GM21717 (cell line): ENCODE measurements around the gene TXNDC17.
"Not testable (repeated sequence)": the region's sequence is repeated elsewhere in the genome, so short reads cannot be mapped to it uniquely, and the experiment has no call there.

Source experiments
- ATAC-seq: cut with Tn5 transposase; IDR thresholded peaks from one replicate; pipeline ENCODE4 v1.9.1; 2021; ENCODE audit warnings: mild to moderate bottlenecking, moderate library complexity; ENCODE audit not compliant: unreplicated experiment

The TXNDC17 gene

DNA sequence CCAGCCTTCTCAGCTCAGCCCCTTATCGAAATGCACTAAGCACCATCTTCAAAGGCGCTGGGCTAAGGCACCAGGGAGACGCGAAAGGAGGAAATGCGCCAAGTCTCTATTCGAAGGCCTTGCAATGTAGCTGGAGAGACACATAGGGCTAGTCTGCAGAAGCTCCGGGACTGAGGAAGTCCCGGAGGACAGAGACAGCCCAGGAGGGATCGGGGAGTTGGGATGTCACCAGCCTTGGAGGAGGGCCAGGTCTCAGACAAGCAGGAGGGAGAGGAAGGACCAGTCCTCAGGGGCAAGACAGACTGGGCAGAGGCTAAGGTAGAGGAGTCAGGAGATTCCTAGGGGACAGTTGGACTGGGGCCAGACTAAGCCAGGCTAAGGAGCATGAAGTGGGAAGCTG lies 19.2 kb downstream of the TXNDC17 start:
- no peak for ATAC-seq

DNA sequence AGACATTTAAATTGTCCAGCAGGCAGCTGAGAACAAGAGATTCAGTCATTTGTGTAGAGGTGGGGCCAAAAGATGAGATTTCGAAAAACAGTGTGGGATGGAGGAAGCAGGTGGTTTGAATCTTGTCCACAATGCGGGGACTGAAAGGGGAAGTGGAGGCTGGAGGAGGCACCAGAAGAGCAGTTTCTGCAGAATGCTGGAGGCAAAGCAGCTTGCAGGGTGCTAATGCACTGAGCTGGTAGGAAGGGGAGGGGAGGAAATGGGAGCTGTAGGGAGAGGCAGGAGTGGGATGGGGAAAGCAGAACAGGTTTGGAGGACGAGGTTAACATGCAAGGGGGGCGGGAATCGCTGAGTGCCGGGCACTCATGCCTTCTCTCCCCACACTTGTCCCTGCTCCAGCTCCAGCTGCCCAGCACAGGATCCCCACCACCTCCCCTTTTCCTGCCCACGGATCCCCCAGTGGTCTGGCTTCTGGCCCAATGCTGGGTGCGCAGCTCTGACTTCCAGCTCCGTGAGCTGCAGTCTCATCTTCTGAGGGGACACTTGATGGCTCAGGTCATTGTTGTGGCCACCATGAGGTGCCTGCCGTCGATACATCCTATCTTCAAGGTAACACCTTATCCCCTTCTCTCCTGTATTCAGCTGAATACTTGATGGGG lies 20.1 kb downstream of the TXNDC17 start:
- peak; percentile 42 for ATAC-seq

DNA sequence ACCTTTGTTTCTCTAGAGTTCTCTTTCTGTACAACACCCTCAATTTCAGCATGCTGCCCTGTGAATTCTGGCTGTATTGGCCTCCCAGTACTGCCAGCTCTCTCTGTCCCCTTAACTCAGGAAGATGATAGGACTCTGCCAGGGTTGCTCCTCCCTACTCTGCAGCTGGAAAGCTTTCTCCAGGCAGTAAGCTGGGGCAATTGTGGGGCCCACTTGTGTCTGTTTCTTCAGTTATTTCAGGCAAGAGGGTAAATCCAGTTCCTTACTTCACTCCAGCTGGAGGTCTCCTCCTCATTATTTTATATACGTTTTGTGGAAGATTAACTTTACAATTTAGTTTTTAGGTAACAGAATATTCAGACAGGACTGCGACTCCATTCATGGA lies 20.6 kb downstream of the TXNDC17 start:
- ATAC-seq, result no peak

DNA sequence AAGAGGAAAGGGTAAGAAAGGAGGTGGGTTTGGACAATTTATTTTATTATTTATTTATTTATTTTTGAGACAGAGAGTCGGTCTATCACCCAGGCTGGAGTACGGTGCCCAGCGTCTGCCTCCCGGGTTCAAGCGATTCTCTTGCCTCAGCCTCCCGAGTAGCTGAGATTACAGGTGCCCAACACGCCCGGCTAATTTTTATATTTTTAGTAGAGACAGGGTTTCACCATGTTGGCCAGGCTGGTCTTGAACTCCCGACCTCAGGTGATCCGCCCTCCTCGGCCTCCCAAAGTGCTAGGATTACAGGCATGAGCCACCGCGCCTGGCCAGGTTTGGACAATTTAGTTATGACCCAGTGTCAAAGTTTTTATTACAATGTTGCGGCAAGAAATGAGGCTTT lies 22.3 kb downstream of the TXNDC17 start:
- not testable (repeated sequence) for ATAC-seq

DNA sequence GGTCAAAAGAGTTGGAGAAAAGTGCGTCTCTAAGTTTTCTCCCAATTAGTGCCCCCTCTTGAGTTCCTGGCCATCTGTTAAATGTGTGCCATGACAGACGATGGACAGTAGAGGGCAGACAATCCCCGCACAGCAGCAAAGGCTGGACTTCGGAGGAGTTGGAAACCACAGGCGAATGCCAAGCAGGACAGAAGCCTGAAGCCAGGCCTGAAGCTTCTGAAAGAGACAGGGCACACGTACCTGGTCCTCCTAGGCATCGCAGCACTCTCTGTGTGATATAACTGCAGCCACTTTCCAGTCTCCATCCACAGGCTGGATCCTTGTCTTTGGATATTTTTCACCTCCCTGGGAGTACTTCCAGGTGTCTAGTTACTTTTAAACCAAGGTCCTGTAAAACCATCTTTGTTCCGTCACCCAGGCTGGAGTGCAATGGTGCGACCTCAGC lies 25.2 kb downstream of the TXNDC17 start:
- ATAC-seq, result no peak

DNA sequence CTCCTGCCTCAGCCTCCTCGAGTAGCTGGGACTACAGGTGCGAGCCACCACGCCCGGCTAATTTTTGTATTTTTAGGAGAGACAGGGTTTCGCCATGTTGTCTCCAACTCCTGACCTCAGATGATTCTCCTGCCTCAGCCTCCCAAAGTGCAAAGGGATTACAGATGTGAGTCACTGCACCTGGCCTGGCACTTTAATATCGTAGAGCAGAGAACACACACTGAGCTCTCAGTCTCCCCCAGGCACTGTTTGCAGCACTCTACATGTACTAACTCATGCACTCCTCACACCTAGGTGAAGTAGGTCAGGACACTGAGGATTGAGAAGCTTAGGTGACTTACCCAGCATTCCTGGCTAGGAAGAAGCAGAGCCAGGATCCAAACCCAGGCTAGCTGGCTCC lies 25.7 kb downstream of the TXNDC17 start:
- no peak for ATAC-seq

DNA sequence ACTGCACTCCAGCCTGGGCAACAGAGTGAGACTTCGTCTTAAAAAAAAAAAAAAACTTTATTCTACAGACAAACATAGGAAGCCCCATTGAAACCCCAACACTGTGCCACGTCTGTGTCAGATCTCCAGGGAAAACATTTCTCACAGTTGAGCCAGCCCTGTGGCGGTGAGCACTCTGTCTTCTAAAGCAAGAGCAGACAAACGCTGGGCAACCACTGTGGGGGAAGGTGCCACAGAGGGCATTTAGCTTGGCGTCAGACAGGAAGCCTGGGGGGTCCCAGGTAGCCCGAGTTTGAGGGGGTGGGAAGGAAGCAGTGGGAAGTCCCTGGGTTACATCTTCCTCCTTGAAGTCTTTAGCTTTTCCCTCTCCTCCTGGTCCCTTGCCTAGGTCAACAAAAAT lies 26.7 kb downstream of the TXNDC17 start:
- no peak for ATAC-seq

DNA sequence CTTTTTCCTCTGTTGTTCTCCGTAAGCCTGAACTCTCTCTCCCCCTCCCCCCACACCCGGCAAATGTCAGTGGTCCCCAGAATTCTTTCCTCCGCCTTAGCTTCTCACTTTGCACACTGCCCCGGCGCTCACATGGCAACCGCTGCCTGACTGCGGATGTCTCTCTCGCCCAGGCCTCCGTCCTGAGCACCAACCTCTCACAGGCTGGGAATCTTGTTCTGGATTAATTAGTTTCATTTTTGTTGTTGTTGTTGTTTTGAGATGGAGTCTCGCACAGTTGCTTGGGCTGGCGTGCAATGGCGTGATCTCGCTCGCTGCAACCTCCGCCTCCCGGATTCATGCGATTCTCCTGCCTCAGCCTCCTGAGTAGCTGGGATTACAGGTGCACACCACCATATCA lies 27.4 kb downstream of the TXNDC17 start:
- no peak for ATAC-seq

DNA sequence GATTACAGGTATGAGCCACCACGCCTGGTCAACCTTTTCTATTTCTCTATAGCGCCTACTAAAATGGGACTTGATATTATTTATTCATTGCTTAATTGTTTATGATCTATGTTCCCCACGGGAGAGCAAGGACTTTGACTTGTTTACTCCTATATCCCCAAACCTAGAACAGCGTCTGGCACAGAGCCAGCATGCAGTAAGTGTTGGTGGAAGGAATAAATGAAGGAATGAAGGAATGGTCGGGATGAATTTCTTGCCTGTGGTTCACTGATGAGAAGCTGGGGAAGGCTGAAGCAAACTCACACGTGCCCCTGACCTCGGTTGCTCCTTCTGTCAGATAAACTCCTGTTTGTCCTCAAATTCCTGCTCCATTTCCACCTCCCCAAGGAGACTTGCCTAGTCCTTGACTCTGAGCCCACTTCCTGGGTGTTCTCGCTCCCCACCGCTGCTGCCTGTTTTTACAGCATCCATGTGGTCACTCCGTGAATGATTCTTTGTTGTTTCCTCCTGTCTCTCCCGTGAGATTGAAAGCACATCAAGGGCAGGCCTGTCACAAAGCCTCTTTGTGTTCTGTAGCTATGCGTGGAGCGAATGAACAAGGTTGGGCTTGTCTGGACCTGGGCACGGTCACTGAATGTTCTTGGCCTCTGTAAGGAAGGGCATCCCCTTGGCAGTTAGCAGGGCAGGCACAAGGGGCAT lies 28.0 kb downstream of the TXNDC17 start:
- no peak for ATAC-seq

DNA sequence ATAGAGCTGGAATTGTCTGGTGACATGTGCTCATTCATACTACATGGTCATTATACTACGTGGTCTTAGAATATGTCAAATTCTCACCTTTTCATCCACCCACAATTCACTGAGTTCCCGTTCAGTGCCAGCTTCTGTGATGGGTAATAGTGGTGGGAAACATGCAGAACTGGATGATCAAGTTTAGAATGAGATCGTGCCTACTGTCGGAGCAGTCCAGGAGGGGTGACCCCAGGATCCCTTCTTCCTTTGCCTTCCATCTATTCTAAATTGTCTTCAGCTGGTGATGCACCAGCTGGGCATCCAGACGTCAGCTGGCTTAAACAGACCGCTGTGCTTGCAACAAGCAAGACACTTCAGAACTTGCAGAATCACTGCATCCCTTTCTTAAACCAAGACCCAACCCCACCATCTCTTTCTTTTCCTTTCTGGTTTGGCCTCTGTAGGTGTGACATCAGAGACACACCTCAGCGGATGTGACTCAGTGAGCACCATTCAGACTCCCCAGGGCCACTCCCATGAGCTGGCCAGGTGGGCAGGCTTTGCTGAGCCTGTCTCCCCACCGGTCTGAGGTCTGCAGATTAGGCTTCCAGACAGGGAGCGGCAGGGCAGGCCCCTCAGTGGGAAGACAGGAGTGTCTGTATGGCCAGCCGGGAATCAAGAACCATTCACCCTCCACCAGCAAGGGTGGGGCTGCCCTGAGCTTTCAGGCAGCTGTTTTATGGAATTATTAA lies 28.8 kb downstream of the TXNDC17 start:
- no peak for ATAC-seq

DNA sequence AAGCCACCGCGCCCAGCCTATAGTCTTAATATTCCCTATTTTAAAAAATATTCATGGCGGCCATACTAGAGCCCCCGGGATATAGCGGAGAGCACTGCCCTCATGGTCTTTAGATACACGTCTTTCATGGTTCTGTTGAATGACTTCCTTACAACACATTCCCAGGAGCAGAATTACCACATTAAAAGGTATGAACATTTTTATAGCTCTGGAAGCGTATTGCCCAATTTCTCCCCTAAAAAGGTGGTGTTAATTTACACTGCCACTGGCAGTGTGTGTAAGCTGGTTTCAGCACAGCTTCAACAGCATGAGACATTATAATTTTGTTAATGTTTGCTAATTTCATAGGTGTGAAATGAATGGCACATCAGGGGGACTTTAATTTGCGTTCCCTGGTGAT lies 29.7 kb downstream of the TXNDC17 start:
- ATAC-seq, result no peak

DNA sequence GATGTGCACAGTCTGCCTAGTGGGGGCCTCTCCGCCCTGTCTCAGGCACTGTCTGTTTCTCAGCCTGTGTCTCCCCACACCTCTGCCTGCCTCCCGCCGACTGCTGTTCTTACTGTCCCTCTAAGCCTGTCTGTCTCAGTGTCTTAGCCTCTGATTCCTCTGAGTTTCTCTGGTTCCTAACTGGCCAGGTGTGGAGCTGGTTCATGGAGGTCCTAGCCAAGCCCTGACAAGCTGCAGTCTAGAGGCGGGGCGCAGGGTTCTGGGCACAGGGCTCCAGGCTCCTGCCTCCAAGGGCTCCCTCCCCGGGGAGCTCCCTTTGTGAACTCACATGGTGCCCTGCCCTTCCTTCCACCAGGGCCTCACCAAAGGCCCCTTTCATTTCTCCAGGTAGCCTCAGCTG lies 30.1 kb downstream of the TXNDC17 start:
- no peak for ATAC-seq

DNA sequence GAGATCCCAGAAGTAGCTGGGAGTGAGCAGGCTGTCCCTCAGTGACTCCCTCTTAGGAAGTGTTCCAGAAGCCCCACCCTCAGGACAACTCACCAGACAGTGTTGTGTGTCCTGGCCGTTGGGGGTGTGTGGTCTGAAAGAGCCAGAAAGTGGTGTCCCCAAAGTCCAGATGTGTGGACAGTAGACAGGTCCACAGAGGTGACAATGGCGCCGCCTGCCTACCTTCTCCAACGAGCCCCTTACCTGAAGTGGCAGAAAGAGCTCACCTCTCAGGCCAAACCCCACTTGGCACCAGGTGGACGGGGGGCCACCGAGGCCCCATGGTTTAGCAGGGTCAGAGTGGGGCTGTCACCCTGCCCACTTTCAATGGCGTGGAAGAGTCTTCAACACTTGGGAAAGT lies 30.6 kb downstream of the TXNDC17 start:
- ATAC-seq, result no peak

DNA sequence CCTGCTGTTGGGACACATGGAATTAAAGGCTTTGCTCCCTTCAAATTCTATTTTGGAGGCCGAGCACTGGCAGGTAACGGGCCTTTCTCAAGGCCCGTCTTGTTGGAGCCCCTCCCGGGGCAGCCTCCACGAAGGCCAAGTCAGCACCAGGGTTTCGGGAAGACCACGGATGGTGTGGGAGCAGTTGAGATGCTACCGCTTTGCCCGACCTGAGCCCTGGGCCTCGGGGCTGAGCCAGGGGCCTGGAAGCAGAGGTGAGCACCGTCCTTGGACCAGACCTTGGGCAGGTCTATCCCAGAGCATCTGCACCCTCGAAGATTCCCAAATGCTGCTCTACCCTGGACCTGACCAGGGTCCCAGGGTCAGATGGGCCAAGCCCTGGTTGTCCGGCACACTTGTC lies 33.7 kb downstream of the TXNDC17 start:
- ATAC-seq, result no peak

DNA sequence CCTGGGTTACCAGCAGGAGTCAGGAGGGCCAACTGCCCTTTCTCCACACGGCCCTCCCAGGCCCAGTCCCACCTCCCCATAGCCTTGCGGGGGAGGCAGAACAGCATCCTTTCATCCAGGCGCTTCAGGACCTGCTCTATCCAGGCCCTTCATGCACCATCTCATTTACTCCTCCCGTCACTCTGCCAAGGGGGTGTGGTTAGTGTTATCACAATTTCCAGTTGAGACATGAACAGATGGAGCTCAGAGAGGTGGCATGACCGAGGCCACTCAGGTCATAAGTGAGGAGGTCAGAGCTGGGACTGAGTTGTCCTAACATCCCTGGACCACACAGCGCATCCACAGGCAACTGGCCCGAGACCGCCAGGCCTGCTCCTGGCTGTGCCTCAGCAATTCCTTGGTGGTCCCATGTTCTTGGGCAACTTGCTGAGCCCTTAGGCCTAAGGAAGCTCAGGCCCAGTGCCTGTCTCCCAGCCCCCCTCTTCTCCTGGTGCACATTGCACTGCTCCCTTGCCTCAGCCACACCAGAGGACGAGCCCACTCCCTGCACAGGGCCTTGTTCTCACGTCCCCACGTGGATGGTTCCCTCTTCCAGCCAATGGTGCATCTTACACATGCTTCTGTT lies 34.5 kb downstream of the TXNDC17 start:
- ATAC-seq, result no peak

DNA sequence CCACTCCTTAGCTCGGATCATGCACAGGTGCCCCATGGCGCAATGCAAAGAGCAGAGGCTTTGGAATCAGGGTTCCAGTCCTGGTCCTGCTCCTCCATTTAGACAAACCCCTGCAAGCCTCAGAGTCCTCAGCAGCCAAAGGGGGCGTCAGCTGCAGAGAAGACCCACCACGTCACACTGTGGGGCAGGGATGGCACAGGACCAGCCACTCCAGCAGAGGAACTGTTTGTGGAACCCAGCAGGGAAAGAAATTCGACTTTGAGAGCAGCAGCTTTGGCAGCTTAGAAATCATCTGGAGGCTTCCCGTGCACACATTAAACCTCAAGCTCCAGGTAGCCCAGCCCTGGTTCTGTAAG lies 35.9 kb downstream of the TXNDC17 start:
- no peak for ATAC-seq

DNA sequence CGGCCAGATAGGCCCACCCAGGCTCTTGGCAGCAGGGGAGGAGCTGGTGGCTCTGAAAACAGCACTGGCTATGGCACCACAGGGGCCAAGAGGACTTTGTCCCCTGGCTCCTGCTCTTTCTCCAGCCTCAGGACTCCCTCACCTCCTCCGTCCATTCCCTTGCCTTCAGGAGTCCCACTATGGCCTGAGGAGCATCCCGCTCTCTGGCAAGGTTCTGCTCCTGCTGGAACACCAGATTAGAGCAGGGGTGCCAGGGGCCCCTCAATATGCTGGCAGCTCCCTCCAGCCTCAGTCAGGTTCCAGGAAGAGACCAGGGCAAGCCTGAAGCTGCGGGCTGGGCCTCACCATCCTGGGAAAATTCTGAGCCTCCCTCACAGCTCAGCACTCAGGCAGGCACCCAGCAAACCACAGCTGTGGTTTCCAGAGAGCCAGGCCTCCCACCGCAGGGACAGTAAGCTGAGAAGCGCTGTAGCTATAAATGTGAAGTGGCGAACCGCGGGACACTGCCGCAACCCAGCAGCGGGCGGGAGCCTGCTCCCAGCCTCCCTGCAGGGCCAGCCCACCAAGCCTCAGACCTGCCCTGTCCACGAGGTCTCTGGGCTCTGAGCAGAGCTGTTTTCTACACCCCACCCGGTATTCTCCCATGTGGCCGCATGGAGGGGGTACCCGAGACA lies 36.4 kb downstream of the TXNDC17 start:
- ATAC-seq, result no peak

DNA sequence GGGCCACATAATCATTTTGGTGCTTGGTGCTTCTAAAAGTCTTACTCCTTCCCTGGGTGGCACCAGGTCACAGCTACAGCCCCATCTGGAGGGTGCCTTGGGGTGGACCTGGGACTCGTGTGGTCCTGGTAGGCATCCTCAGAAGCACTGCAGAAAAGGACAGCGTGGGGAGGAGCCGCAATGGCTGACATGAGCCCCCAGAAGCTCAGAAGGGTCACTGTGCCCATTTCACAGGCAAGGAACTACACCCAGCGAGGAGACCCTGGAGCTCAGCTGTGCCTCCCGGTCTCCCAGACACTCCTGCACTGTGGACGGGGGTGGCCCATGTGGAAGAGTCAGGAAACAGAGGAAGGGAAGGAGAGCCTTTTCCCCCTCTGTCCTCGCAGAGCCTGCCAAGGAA lies 37.1 kb downstream of the TXNDC17 start:
- no peak for ATAC-seq

DNA sequence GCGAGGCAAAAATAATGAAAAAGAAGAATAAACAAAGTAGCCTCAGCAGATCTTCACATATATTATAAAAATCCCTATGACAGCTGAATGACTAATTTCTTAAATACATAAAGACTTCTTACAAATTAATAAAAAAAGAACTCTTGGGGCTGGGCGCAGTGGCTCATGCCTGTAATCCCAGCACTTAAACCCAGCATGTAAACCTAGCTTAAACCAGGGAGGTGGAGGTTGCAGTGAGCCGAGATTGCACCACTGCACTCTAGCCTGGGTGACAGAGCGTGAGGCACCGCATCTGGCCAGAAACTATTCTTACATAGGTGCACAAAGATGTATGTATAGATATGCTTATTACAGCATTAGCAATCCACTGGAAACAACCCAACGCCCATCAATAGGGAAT lies 38.4 kb downstream of the TXNDC17 start:
- no peak for ATAC-seq

DNA sequence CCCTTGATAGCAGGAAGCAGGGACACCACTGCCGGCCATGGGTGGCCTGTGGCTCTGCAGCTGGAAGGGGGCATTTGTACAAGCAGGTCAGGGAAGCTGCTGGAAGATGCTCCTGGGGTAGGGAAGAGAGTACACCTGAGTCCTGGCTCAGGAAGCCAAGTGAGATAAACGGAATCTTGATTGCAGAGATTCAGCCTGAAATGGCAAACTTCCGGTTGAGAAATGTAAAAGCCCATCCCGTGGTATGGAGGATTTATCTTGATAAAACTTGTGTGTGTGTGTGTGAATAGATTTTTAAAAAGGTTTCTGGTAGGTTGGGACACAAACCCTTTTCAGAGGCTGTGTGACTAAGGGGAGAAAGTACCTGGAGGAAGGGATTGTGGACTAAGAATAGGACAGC lies 40.3 kb downstream of the TXNDC17 start:
- no peak for ATAC-seq

DNA sequence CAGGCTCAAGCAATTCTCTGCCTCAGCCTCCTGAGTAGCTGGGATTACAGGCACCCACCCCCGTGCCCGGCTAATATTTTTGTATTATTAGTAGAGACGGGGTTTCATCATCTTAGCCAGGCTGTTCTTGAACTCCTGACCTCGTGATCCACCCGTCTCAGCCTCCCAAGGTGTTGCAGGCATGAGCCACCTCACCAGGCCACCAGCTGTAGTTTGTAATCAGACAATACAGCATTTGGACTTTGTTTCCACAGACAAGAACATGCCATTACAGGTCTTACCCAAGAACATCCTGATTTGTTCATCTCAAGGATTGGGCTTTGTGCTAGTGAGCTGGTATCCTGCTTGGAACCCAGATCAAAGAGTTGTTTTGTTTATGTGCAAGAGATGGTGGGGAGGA lies 40.8 kb downstream of the TXNDC17 start:
- ATAC-seq, result no peak
